Measurements from ENCODE around the gene KCTD6. TPM values are rescaled to one million over a fixed set of nuclear protein-coding genes. Genes with fewer than 3 reads are reported as not detected.

Gene KCTD6
- polyA plus RNA-seq, 1 donor from 2014 or later = 64.0 TPM

GRCh38 chr3:58539626-58540025, 47.7 kb downstream of the KCTD6 start:
- no peaks in the 10 kb centered on the region for H3K79me2 ChIP-seq (replicated peaks; ENCODE audit: insufficient read depth, low read length)
- H3K4me2 ChIP-seq (ENCODE audit: low read length) = no peak overlapping the region
- H3K9me2 ChIP-seq (ENCODE audit: insufficient read depth, low read length) = no peaks in the 10 kb centered on the region
- no peaks in the 10 kb centered on the region for H4K20me1 ChIP-seq (ENCODE audit: insufficient read depth)
- no peaks in the 10 kb centered on the region for H3K27me3 ChIP-seq (ENCODE audit: insufficient read depth, low read depth, low read length)
- no peak overlapping the region for H3K4me3 ChIP-seq (ENCODE audit: low read length)
- no peak overlapping the region for H3K27ac ChIP-seq (ENCODE audit: low read length)
- H3K36me3 ChIP-seq (ENCODE audit: insufficient read depth, low read length) = no peaks in the 10 kb centered on the region
- H2AFZ ChIP-seq (ENCODE audit: low read depth, low read length) = no peak overlapping the region
- no peaks in the 10 kb centered on the region for H3K9me3 ChIP-seq (ENCODE audit: low read length)
- H3F3A ChIP-seq (ENCODE audit: insufficient read depth, low read length, poor library complexity, severe bottlenecking) = no peaks in the 10 kb centered on the region
- no peak overlapping the region for H3K9ac ChIP-seq (ENCODE audit: low read length)
- TF ChIP-seq RAD21 (conservative IDR thresholded peaks at IDR 0.05) (no peak), MXI1 (conservative IDR thresholded peaks at IDR 0.05; ENCODE audit: poor library complexity, severe bottlenecking) (no peak), EZH2 (IDR thresholded peaks at IDR 0.05; ENCODE audit: borderline replicate concordance, insufficient read depth, low read length, poor library complexity, severe bottlenecking) (no peak), CTCF (IDR thresholded peaks at IDR 0.05; ENCODE audit: poor library complexity, severe bottlenecking) (no peak), EP300 (conservative IDR thresholded peaks at IDR 0.05; ENCODE audit: poor library complexity, severe bottlenecking) (no peak), REST (IDR thresholded peaks at IDR 0.05; ENCODE audit: borderline replicate concordance) (no peak), POLR2AphosphoS5 (IDR thresholded peaks at IDR 0.05) (no peak), TAF1 (IDR thresholded peaks at IDR 0.05; ENCODE audit: low read depth) (no peak)

GRCh38 chr3:58540176-58540858, 48.4 kb downstream of the KCTD6 start:
- Histone ChIP-seq H3K36me3 (ENCODE audit: insufficient read depth, low read length) (no peaks in the 10 kb centered on the region), H3K9me3 (ENCODE audit: low read length) (no peaks in the 10 kb centered on the region), H3K27ac (ENCODE audit: low read length) (no peak overlapping the region), H3K9ac (ENCODE audit: low read length) (no peak overlapping the region), H3K9me2 (ENCODE audit: insufficient read depth, low read length) (no peaks in the 10 kb centered on the region), H3K79me2 (replicated peaks; ENCODE audit: insufficient read depth, low read length) (no peaks in the 10 kb centered on the region), H3F3A (ENCODE audit: insufficient read depth, low read length, poor library complexity, severe bottlenecking) (no peaks in the 10 kb centered on the region), H3K4me2 (ENCODE audit: low read length) (no peak overlapping the region), H3K27me3 (ENCODE audit: insufficient read depth, low read depth, low read length) (no peaks in the 10 kb centered on the region), H3K4me3 (ENCODE audit: low read length) (no peak overlapping the region), H4K20me1 (ENCODE audit: insufficient read depth) (no peaks in the 10 kb centered on the region), H2AFZ (ENCODE audit: low read depth, low read length) (no peak overlapping the region)
- no peak for TF ChIP-seq EZH2 (IDR thresholded peaks at IDR 0.05; ENCODE audit: borderline replicate concordance, insufficient read depth, low read length, poor library complexity, severe bottlenecking)
- TF ChIP-seq TAF1 (IDR thresholded peaks at IDR 0.05; ENCODE audit: low read depth) = no peak
- TF ChIP-seq REST (IDR thresholded peaks at IDR 0.05; ENCODE audit: borderline replicate concordance) = no peak
- no peak for TF ChIP-seq RAD21 (conservative IDR thresholded peaks at IDR 0.05)
- no peak for TF ChIP-seq POLR2AphosphoS5 (IDR thresholded peaks at IDR 0.05)
- no peak for TF ChIP-seq EP300 (conservative IDR thresholded peaks at IDR 0.05; ENCODE audit: poor library complexity, severe bottlenecking)
- TF ChIP-seq SMC3 (conservative IDR thresholded peaks at IDR 0.05; ENCODE audit: poor library complexity) = no peak
- no peak for TF ChIP-seq MXI1 (conservative IDR thresholded peaks at IDR 0.05; ENCODE audit: poor library complexity, severe bottlenecking)
- TF ChIP-seq CTCF (IDR thresholded peaks at IDR 0.05; ENCODE audit: poor library complexity, severe bottlenecking) = no peak

All from neural cell (in vitro differentiated cells).